HepG2 (cell line): ENCODE data around the gene MFSD8. TPM values are rescaled to one million over a fixed set of nuclear protein-coding genes. Genes with fewer than 3 reads are reported as not detected.

Experiments
- ARNT ChIP-seq: fragments of 450-650 bp; IDR thresholded peaks from 2 replicates; pipeline ENCODE4 v1.6.1; 2017
- CCAR2 ChIP-seq: fragments of 200-400 bp; formaldehyde crosslinking; optimal IDR thresholded peaks from 2 replicates; pipeline ENCODE3; 2018; ENCODE audit warnings: low read depth, mild to moderate bottlenecking, low read length, moderate library complexity
- DMTF1 ChIP-seq: sonication (generic); formaldehyde crosslinking; IDR thresholded peaks from 2 replicates; pipeline ENCODE4 v1.4.0; 2020; ENCODE audit warnings: mild to moderate bottlenecking, missing genetic modification reagents
- DZIP1 ChIP-seq: sonication (generic); formaldehyde crosslinking; IDR thresholded peaks from 2 replicates; pipeline ENCODE4 v1.5.0; 2020; ENCODE audit warnings: mild to moderate bottlenecking, missing genetic modification reagents
- FOSL1 ChIP-seq: sonication (generic); formaldehyde crosslinking; IDR thresholded peaks from 2 replicates; pipeline ENCODE4 v1.9.0; 2021; ENCODE audit warnings: missing genetic modification reagents, borderline replicate concordance
- FOXO1 ChIP-seq: sonication (generic); formaldehyde crosslinking; IDR thresholded peaks from 2 replicates; pipeline ENCODE4 v1.4.0; 2020; ENCODE audit warnings: missing genetic modification reagents
- GRHL1 ChIP-seq: sonication (generic); formaldehyde crosslinking; conservative IDR thresholded peaks from 2 replicates; pipeline ENCODE4 v1.8.0; 2022; ENCODE audit warnings: missing genetic modification reagents
- HES4 ChIP-seq: sonication (generic); formaldehyde crosslinking; IDR thresholded peaks from 2 replicates; pipeline ENCODE4 v1.9.0; 2021; ENCODE audit warnings: mild to moderate bottlenecking, missing genetic modification reagents, borderline replicate concordance
- HNF1B ChIP-seq: sonication (generic); formaldehyde crosslinking; IDR thresholded peaks from 2 replicates; pipeline ENCODE4 v1.5.1; 2020; ENCODE audit warnings: mild to moderate bottlenecking, moderate library complexity, missing genetic modification reagents
- HNRNPH1 ChIP-seq: fragments of 200-400 bp; formaldehyde crosslinking; optimal IDR thresholded peaks from 2 replicates; pipeline ENCODE3; 2017; ENCODE audit warnings: mild to moderate bottlenecking, low read depth, low read length
- PHF20 ChIP-seq: sonication (generic); formaldehyde crosslinking; IDR thresholded peaks from 2 replicates; pipeline ENCODE4 v1.5.0; 2020; ENCODE audit warnings: mild to moderate bottlenecking, missing genetic modification reagents
- SNAI1 ChIP-seq: sonication (generic); formaldehyde crosslinking; IDR thresholded peaks from 2 replicates; pipeline ENCODE4 v1.5.0; 2020; ENCODE audit warnings: mild to moderate bottlenecking, missing genetic modification reagents, borderline replicate concordance
- THYN1 ChIP-seq: sonication (generic); formaldehyde crosslinking; IDR thresholded peaks from 2 replicates; pipeline ENCODE4 v1.8.1; 2023; ENCODE audit warnings: low read depth, mild to moderate bottlenecking, moderate library complexity, missing genetic modification reagents, borderline replicate concordance
- ZBED4 ChIP-seq: sonication (generic); formaldehyde crosslinking; IDR thresholded peaks from 2 replicates; pipeline ENCODE4 v1.4.0; 2020; ENCODE audit warnings: missing genetic modification reagents, borderline replicate concordance
- ZBTB7A ChIP-seq: sonication (generic); formaldehyde crosslinking; IDR thresholded peaks from 2 replicates; pipeline ENCODE4 v1.8.0; 2022; ENCODE audit warnings: mild to moderate bottlenecking, missing genetic modification reagents
- ZNF30 ChIP-seq: sonication (generic); formaldehyde crosslinking; IDR thresholded peaks from 2 replicates; pipeline ENCODE4 v1.5.0; 2020; ENCODE audit warnings: mild to moderate bottlenecking, missing genetic modification reagents
- ZSCAN20 ChIP-seq: sonication (generic); formaldehyde crosslinking; IDR thresholded peaks from 2 replicates; pipeline ENCODE4 v1.4.0; 2020; ENCODE audit warnings: missing genetic modification reagents, mild to moderate bottlenecking, borderline replicate concordance
- polyA plus RNA-seq, 8 experiments: library from polyadenylated mRNA; depleted of rRNA in 3 of 8; stranded (reverse) in 7 of 8; unstranded in 1 of 8; fragments of >200 nt; fragmentation: Illumina TruSeq in 4 of 8; extraction: Trizol in 4 of 8; gene quantifications; 2 replicates each; pipeline versions ENCODE4 v1.2.1 to v1.2.3, GENCODE V29; 2011 to 2016; ENCODE audit warnings: low read depth in 4 of 8, missing spikeins in 1 of 8, mixed read lengths in 1 of 8; ENCODE audit not compliant: insufficient read depth in 1 of 8
- total RNA-seq, 5 experiments: library from RNA; depleted of rRNA; stranded (reverse); fragments of >200 nt; fragmentation: Illumina TruSeq; extraction: Trizol; gene quantifications; 2 replicates each; pipeline ENCODE4 v1.2.3, GENCODE V29; 2016; ENCODE audit warnings: low read depth in 1 of 5

The MFSD8 gene
- total and polyA plus RNA-seq, 2 of the 13 experiments (the other 11 are each of a cell fraction or from before 2014, with no cell fraction given): 24.8 to 25.5 TPM

- no peak for TF ChIP-seq DZIP1 (CRISPR knock-in tag)
- TF ChIP-seq SNAI1: 0 out of 2 replicates have a peak, but pooled peaks have one; percentile 47
- TF ChIP-seq ZBTB7A: 0 out of 2 replicates have a peak, but pooled peaks have one; percentile 8
- TF ChIP-seq PHF20 (CRISPR knock-in tag): no peak
- TF ChIP-seq THYN1 (CRISPR knock-in tag): no peak
- TF ChIP-seq FOSL1 (CRISPR knock-in tag): no peak
- TF ChIP-seq DMTF1 (CRISPR knock-in tag): peak; percentile 72; the same call in 1 of the 2 replicates
- peak; percentile 91; the same call in 1 of the 2 replicates for TF ChIP-seq ZNF30
- no peak for TF ChIP-seq ARNT
- TF ChIP-seq HNRNPH1: no peak
- no peak for TF ChIP-seq ZSCAN20 (CRISPR knock-in tag)
- TF ChIP-seq HES4 (CRISPR knock-in tag): peak; percentile 11; the same call in 1 of the 2 replicates
- TF ChIP-seq ZBED4 (CRISPR knock-in tag): no peak
- TF ChIP-seq CCAR2: no peak
- TF ChIP-seq GRHL1: no peak
- TF ChIP-seq HNF1B (CRISPR knock-in tag): no peak
- no peak for TF ChIP-seq FOXO1 (CRISPR knock-in tag)
Measured at GRCh38 chr4:127965803-127966175, 816 bp upstream of the MFSD8 start (continued).
